MG63 (cell line): ENCODE measurements around the gene TIGD6. TPM values are rescaled to one million over a fixed set of nuclear protein-coding genes. Genes with fewer than 3 reads are reported as not detected.
"Not testable (repeated sequence)": the region's sequence is repeated elsewhere in the genome, so short reads cannot be mapped to it uniquely, and the experiment has no call there.

ENCODE experiments used
- DNase-seq: peaks from one replicate; pipeline ENCODE4 v3.0.0-alpha.2; 2020
- H3K27me3 ChIP-seq: fragments of 250-450 bp; sonication (Bioruptor Pico); 2 replicates; pipeline ENCODE4 v1.5.1; 2020; ENCODE audit warnings: mild to moderate bottlenecking, moderate library complexity
- H3K36me3 ChIP-seq: fragments of 250-450 bp; sonication (Bioruptor Pico); 2 replicates; pipeline ENCODE4 v1.5.1; 2020; ENCODE audit warnings: mild to moderate bottlenecking, moderate library complexity
- H3K4me3 ChIP-seq: fragments of 250-450 bp; sonication (Bioruptor Pico); 2 replicates; pipeline ENCODE4 v1.5.1; 2020; ENCODE audit warnings: mild to moderate bottlenecking, moderate library complexity
- H3K9me3 ChIP-seq: fragments of 250-450 bp; sonication (Bioruptor Pico); 2 replicates; pipeline ENCODE4 v1.5.1; 2020; ENCODE audit warnings: mild to moderate bottlenecking, moderate library complexity
- total RNA-seq: library from RNA; depleted of rRNA; stranded (reverse); fragments of >200 nt; shearing (Covaris generic); gene quantifications from 2 replicates; pipeline ENCODE4 v1.2.3, GENCODE V29; 2014; ENCODE audit warnings: low replicate concordance

TIGD6 gene
- total RNA-seq, 1 experiment from 2014 or later = 6.6 TPM

GRCh38 chr5:149961186-149961685, 39.2 kb downstream of the TIGD6 start:
- Histone ChIP-seq H3K4me3 (peak overlapping the region; percentile 92), H3K27me3 (no peaks in the 10 kb centered on the region), H3K9me3 (no peaks in the 10 kb centered on the region), H3K36me3 (no peaks in the 10 kb centered on the region)
- no peak for DNase-seq

- Histone ChIP-seq H3K27me3 (no peaks in the 10 kb centered on the region), H3K9me3 (no peaks in the 10 kb centered on the region), H3K4me3 (peak within 1 kb of the TSS; percentile 92), H3K36me3 (no peaks in the 10 kb centered on the region)
- DNase-seq = peak; percentile 99
Measured at GRCh38 chr5:149960272-149961185, 39.9 kb downstream of the TIGD6 start, which contains the start of gene SLC26A2. TSS of gene SLC26A2 (plus strand) at chr5:149960758. CDS start at chr5:149977653, 16,895 bp downstream.

GRCh38 chr5:149959406-149960236, 40.8 kb downstream of the TIGD6 start:
- H3K27me3 ChIP-seq = no peaks in the 10 kb centered on the region
- peak; percentile 24 for DNase-seq
- no peaks in the 10 kb centered on the region for H3K36me3 ChIP-seq
- no peaks in the 10 kb centered on the region for H3K9me3 ChIP-seq
- H3K4me3 ChIP-seq = peak overlapping the region; percentile 92

- Histone ChIP-seq H3K27me3 (no peaks in the 10 kb centered on the region), H3K9me3 (no peaks in the 10 kb centered on the region), H3K4me3 (no peak overlapping the region), H3K36me3 (no peaks in the 10 kb centered on the region)
- DNase-seq = no peak
Measured at GRCh38 chr5:149957855-149958254, 42.6 kb downstream of the TIGD6 start.

- no peaks in the 10 kb centered on the region for H3K36me3 ChIP-seq
- H3K9me3 ChIP-seq = no peaks in the 10 kb centered on the region
- no peak overlapping the region for H3K4me3 ChIP-seq
- H3K27me3 ChIP-seq = no peaks in the 10 kb centered on the region
- DNase-seq = no peak
Measured at GRCh38 chr5:149956685-149957084, 43.8 kb downstream of the TIGD6 start.

GRCh38 chr5:149954798-149955197, 45.7 kb downstream of the TIGD6 start:
- no peak for DNase-seq
- no peak overlapping the region for H3K4me3 ChIP-seq

GRCh38 chr5:149953436-149954121, 46.9 kb downstream of the TIGD6 start:
- no peak for DNase-seq
- H3K4me3 ChIP-seq = no peak overlapping the region
- no peaks in the 10 kb centered on the region for H3K36me3 ChIP-seq
- no peaks in the 10 kb centered on the region for H3K9me3 ChIP-seq
- no peaks in the 10 kb centered on the region for H3K27me3 ChIP-seq

More at GRCh38 chr5:149954798-149955197, 45.7 kb downstream of the TIGD6 start:
- H3K9me3 ChIP-seq = no peaks in the 10 kb centered on the region
- H3K27me3 ChIP-seq = no peaks in the 10 kb centered on the region
- H3K36me3 ChIP-seq = no peaks in the 10 kb centered on the region

GRCh38 chr5:149951138-149951749, 49.2 kb downstream of the TIGD6 start:
- Histone ChIP-seq H3K4me3 (no peak overlapping the region), H3K36me3 (no peaks in the 10 kb centered on the region), H3K9me3 (no peaks in the 10 kb centered on the region), H3K27me3 (no peaks in the 10 kb centered on the region)
- no peak for DNase-seq

- DNase-seq = no peak
- Histone ChIP-seq H3K27me3 (no peaks in the 10 kb centered on the region), H3K4me3 (no peak overlapping the region), H3K9me3 (no peaks in the 10 kb centered on the region), H3K36me3 (no peaks in the 10 kb centered on the region)
Measured at GRCh38 chr5:149948993-149949392, 51.5 kb downstream of the TIGD6 start.

GRCh38 chr5:149946118-149946517, 54.3 kb downstream of the TIGD6 start:
- no peak overlapping the region for H3K4me3 ChIP-seq
- H3K9me3 ChIP-seq = no peaks in the 10 kb centered on the region
- no peak for DNase-seq
- no peaks in the 10 kb centered on the region for H3K36me3 ChIP-seq
- no peaks in the 10 kb centered on the region for H3K27me3 ChIP-seq

GRCh38 chr5:149944666-149945065, 55.8 kb downstream of the TIGD6 start, which contains the start of gene PDE6A:
TSS of gene PDE6A (minus strand) at chr5:149944793. CDS start at chr5:149944673, 120 bp downstream.
- H3K27me3 ChIP-seq = no peaks in the 10 kb centered on the region

GRCh38 chr5:149943177-149943949, 57.1 kb downstream of the TIGD6 start:
- H3K4me3 ChIP-seq, H3K9me3 ChIP-seq: not testable (repeated sequence)

More at GRCh38 chr5:149944666-149945065, 55.8 kb downstream of the TIGD6 start, which contains the start of gene PDE6A:
- no peak for DNase-seq
- Histone ChIP-seq H3K36me3 (no peaks in the 10 kb centered on the region), H3K9me3 (no peaks in the 10 kb centered on the region), H3K4me3 (no peak within 1 kb of the TSS)

More at GRCh38 chr5:149943177-149943949, 57.1 kb downstream of the TIGD6 start:
- H3K36me3 ChIP-seq, H3K27me3 ChIP-seq, DNase-seq: not testable (repeated sequence)
